H1 (cell line): ENCODE measurements around the gene GPR17. TPM values are rescaled to one million over a fixed set of nuclear protein-coding genes. Genes with fewer than 3 reads are reported as not detected.

Source experiments
- BCL11A ChIP-seq, 2 experiments: IDR thresholded peaks; one replicate each; pipeline ENCODE4 v1.6.1; 2011; ENCODE audit warnings: low read depth in 2 of 2, low read length in 2 of 2, mild to moderate bottlenecking in 2 of 2
- CREB1 ChIP-seq: IDR thresholded peaks from 2 replicates; pipeline ENCODE4 v1.6.1; 2012; ENCODE audit warnings: inconsistent platforms
- CTBP2 ChIP-seq: IDR thresholded peaks from 2 replicates; pipeline ENCODE4 v1.7.0; 2011; ENCODE audit warnings: borderline replicate concordance, mild to moderate bottlenecking, moderate library complexity, mixed read lengths, low read length; ENCODE audit not compliant: insufficient read depth, insufficient read length
- EZH2 ChIP-seq: fragments of 200-600 bp; sonication (generic); IDR thresholded peaks from 2 replicates; pipeline ENCODE4 v1.7.1; 2012; ENCODE audit warnings: low read depth, mild to moderate bottlenecking, moderate library complexity, low read length, inconsistent platforms; ENCODE audit not compliant: severe bottlenecking
- GTF2F1 ChIP-seq: IDR thresholded peaks from 2 replicates; pipeline ENCODE4 v1.6.1; 2012; ENCODE audit warnings: low read depth, low read length, improper control_type of control experiment, borderline replicate concordance
- KDM5A ChIP-seq: fragments of 200-600 bp; IDR thresholded peaks from 2 replicates; pipeline ENCODE4 v1.7.1; 2012; ENCODE audit warnings: mild to moderate bottlenecking, low read length, inconsistent platforms, mixed read lengths
- NANOG ChIP-seq: IDR thresholded peaks from 2 replicates; pipeline ENCODE4 v1.6.1; 2011; ENCODE audit warnings: low read length, low read depth, mild to moderate bottlenecking, inconsistent platforms; ENCODE audit not compliant: insufficient read depth, poor library complexity, severe bottlenecking
- PHF8 ChIP-seq: fragments of 200-600 bp; sonication (generic); conservative IDR thresholded peaks from 2 replicates; pipeline ENCODE4 v1.7.1; 2012; ENCODE audit warnings: low read depth, mild to moderate bottlenecking, inconsistent platforms, low read length, moderate library complexity
- RAD21 ChIP-seq, 2 experiments: IDR thresholded peaks in 1 of 2; conservative IDR thresholded peaks in 1 of 2; 2 replicates each; pipeline ENCODE4 v1.6.1; 2011; ENCODE audit warnings: low read depth in 2 of 2, low read length in 2 of 2, improper control_type of control experiment in 1 of 2, inconsistent platforms in 1 of 2, mild to moderate bottlenecking in 1 of 2, moderate library complexity in 1 of 2
- RNF2 ChIP-seq: fragments of 200-900, 300-1000 bp; sonication (generic); IDR thresholded peaks from 2 replicates; pipeline ENCODE4 v1.7.1; 2016; ENCODE audit warnings: borderline replicate concordance, low read depth, mild to moderate bottlenecking, antibody characterized with exemption, low read length; ENCODE audit not compliant: poor library complexity, severe bottlenecking; ENCODE audit errors: missing control alignments
- polyA plus RNA-seq, 7 experiments: library from polyadenylated mRNA; depleted of rRNA in 3 of 7; stranded (reverse) in 5 of 7; unstranded in 2 of 7; fragments of >200 nt in 5 of 7; fragments of 200-250 nt in 2 of 7; gene quantifications; 1 replicate in 5 of 7; 2 replicates in 1 of 7; 4 replicates in 1 of 7; pipeline versions ENCODE4 v1.2.1 to v1.2.3, GENCODE V29; 2011 to 2013; ENCODE audit warnings: missing spikeins in 2 of 7, mixed read lengths in 2 of 7
- total RNA-seq: library from RNA; stranded (reverse); fragmentation: NEBNext Ultra II Directional; extraction: Animal tissue kit (Norgen Biotek cat#: 25700); gene quantifications from 2 replicates; pipeline ENCODE4 v1.2.1, GENCODE V29; 2021
- TF ChIP-seq, protein P1 (sequence below), 3 experiments: IDR thresholded peaks; 1 replicate in 2 of 3; 2 replicates in 1 of 3; pipeline versions ENCODE4 v1.5.1 to v1.6.1; 2011; ENCODE audit warnings: low read length in 3 of 3, mild to moderate bottlenecking in 3 of 3, inconsistent platforms in 2 of 3, low read depth in 1 of 3, moderate library complexity in 1 of 3; ENCODE audit not compliant: insufficient read depth in 1 of 3; ENCODE audit errors: control extremely low read depth in 1 of 3
- TF ChIP-seq, protein P2 (sequence below): IDR thresholded peaks from 2 replicates; pipeline ENCODE4 v1.6.1; 2012; ENCODE audit warnings: inconsistent platforms

GPR17 gene
- total and polyA plus RNA-seq, 2 of the 8 experiments (the other 6 are each of a cell fraction or from before 2014, with no cell fraction given): 0.03 TPM; not detected in 1

DNA sequence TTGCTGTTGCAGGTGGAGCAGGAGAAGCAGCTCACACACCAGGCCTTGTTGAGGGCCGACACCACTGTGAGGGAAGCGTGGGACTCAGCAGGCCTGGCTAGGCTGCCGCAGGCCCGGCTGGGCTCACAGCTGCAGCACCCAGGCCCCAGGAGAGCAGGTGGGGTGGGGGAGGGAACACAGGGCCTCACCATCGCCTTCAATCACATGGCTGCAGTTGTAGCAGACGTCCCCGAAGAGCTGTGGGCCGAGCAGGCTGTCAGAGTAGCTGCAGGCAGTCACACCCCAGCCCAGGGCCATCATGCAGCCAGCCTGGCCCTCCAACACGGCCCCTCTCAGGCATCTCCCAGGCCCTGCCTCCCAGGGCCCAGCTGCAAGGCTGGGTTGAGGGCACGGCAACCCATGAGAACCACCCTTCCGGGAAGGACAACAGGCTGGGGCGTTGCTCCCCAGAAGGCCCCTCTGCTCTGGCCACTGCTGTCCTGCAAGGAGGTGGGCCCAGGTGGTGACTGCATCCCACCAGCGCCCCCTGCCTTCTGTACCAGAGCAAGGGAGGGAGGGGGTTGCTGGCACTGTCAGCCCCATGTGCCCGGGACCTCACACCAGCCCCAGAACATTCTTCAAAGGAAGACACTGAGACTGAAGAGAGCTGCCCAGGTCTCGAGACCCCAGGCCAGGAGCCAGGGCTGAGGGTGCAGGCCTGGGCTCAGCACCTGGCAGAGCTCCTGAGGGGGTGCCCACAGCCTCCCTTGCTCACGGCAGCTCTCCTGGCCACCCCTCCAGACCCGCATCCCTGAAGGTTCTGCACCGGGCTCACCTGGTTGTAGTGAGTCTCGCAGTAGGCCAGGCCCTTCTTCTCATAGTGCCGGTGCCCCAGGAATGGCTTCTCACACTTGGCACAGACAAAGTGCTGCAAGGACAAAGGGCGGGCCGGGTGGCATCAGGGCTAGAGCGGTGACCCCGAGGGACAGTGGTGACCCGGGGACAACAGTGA, 5.6 kb upstream of the GPR17 start (continued):
- TF ChIP-seq CTBP2 (no peak), GTF2F1 (no peak), CREB1 (0 out of 2 replicates have a peak, but pooled peaks have one; percentile 20), EZH2 (no peak), KDM5A (no peak), RAD21 (IDR thresholded peaks at IDR 0.05 in 1 of 2, conservative IDR thresholded peaks at IDR 0.05 in 1 of 2; ENCODE audit: low read depth in 2 of 2, low read length in 2 of 2) (peak; percentile 66 to 73), PHF8 (no peak), NANOG (no peak), RNF2 (no peak), BCL11A (IDR thresholded peaks at IDR 0.05; ENCODE audit: low read depth in 2 of 2, low read length in 2 of 2) (no peak)
- TF ChIP-seq, protein P1, sequence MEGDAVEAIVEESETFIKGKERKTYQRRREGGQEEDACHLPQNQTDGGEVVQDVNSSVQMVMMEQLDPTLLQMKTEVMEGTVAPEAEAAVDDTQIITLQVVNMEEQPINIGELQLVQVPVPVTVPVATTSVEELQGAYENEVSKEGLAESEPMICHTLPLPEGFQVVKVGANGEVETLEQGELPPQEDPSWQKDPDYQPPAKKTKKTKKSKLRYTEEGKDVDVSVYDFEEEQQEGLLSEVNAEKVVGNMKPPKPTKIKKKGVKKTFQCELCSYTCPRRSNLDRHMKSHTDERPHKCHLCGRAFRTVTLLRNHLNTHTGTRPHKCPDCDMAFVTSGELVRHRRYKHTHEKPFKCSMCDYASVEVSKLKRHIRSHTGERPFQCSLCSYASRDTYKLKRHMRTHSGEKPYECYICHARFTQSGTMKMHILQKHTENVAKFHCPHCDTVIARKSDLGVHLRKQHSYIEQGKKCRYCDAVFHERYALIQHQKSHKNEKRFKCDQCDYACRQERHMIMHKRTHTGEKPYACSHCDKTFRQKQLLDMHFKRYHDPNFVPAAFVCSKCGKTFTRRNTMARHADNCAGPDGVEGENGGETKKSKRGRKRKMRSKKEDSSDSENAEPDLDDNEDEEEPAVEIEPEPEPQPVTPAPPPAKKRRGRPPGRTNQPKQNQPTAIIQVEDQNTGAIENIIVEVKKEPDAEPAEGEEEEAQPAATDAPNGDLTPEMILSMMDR (IDR thresholded peaks at IDR 0.05; ENCODE audit: control extremely low read depth in 1 of 3, insufficient read depth in 1 of 3, low read depth in 1 of 3, low read length in 3 of 3): peak in 2 of 3 experiments; percentile 61 to 79; a peak in 3 of 4 replicates
- TF ChIP-seq, protein P2, sequence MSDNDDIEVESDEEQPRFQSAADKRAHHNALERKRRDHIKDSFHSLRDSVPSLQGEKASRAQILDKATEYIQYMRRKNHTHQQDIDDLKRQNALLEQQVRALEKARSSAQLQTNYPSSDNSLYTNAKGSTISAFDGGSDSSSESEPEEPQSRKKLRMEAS: peak; percentile 75
